ENCODE data around the gene CDH13.

DNA sequence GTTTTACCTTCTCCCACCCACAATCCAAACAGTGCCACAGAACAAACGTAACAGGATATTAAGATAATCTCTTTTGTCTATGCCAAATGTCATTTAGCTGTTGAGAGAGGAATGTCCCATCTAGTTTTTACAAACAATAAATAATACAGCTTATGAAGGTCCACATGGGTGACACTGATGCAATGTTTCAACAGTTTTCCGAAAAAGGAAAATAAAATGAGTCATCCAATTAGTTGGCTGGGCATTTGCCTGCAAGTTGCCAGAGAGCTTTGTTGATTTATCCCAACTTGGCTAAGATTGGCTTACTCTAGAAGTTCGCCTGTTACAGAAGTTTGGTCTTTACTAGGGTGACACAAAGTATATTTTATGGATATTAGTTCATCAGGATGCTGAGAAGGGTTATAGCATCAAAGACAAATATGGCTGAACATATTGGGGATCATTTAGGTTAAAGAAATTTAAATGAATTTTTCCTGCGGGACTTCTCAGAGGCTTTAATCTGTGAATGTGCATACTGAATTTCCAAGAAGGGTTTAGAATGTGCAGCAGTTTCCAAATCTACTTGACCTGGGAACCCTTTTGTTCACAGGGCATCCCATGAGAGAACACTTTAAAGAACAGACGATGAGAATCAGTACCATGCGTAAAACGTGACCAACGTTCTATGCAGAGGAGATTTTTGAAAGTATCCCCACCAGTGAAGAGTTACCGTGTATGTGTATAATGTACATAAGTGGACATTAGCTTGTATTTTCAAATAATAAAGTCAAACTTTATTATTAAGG, 73.1 kb downstream of the CDH13 start:
- TF ChIP-seq ZNF565 (CRISPR knock-in tag; conservative IDR thresholded peaks at IDR 0.05; ENCODE audit: low read depth) (no peak), GLIS3 (CRISPR knock-in tag; IDR thresholded peaks at IDR 0.05) (no peak), PPARA (CRISPR knock-in tag; IDR thresholded peaks at IDR 0.05; ENCODE audit: borderline replicate concordance) (no peak), ZFP3 (CRISPR knock-in tag; IDR thresholded peaks at IDR 0.05) (no peak), TCF4 (CRISPR knock-in tag; IDR thresholded peaks at IDR 0.05; ENCODE audit: borderline replicate concordance) (no peak), ESRRG (CRISPR knock-in tag; IDR thresholded peaks at IDR 0.05) (no peak), ISL1 (CRISPR knock-in tag; IDR thresholded peaks at IDR 0.05) (no peak), ZC3H10 (CRISPR knock-in tag; IDR thresholded peaks at IDR 0.05) (no peak; the same call in 1 of the 2 replicates)

Data from SK-N-SH treated with all-trans-retinoic acid at 6 μM for 48 hours (cell line).